ENCODE measurements around the gene ST6GALNAC5.

DNA sequence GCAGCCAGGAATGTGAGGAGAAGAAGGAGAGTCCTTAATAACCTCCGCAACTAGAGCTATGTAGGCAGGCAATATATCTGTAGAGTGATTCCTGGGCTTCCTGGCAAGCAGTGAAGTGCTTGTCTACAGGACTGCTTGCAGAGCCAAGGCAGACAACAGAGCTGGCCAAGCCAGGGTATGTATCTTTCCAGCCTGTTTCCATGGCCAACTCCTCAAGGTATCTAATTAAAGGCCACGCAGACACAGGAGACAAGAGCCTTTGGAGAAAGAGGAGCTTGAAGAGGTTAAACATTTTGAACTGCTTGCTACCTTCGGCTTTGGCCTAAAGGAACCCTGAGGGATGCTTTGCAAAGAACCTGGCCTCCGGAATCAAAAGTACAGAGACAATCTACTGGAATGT lies 214.6 kb downstream of the ST6GALNAC5 start:
- TF ChIP-seq, protein P1, sequence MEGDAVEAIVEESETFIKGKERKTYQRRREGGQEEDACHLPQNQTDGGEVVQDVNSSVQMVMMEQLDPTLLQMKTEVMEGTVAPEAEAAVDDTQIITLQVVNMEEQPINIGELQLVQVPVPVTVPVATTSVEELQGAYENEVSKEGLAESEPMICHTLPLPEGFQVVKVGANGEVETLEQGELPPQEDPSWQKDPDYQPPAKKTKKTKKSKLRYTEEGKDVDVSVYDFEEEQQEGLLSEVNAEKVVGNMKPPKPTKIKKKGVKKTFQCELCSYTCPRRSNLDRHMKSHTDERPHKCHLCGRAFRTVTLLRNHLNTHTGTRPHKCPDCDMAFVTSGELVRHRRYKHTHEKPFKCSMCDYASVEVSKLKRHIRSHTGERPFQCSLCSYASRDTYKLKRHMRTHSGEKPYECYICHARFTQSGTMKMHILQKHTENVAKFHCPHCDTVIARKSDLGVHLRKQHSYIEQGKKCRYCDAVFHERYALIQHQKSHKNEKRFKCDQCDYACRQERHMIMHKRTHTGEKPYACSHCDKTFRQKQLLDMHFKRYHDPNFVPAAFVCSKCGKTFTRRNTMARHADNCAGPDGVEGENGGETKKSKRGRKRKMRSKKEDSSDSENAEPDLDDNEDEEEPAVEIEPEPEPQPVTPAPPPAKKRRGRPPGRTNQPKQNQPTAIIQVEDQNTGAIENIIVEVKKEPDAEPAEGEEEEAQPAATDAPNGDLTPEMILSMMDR (IDR thresholded peaks at IDR 0.05): no peak
- TF ChIP-seq POLR2A (IDR thresholded peaks at IDR 0.05): no peak
- no peak for TF ChIP-seq EP300 (IDR thresholded peaks at IDR 0.05)
